GM12878 (cell line): ENCODE measurements around the gene SETBP1. TPM values are rescaled to one million over a fixed set of nuclear protein-coding genes. Genes with fewer than 3 reads are reported as not detected.

Experiments used
- ATAC-seq: fragments of 200-7000 bp; cut with Tn5 transposase; 3 replicates; pipeline ENCODE4 v1.9.1; 2020; ENCODE audit warnings: mild to moderate bottlenecking, moderate library complexity
- BruUV-seq: library from RNA; stranded (reverse); fragments of 400-500 nt; replicated peaks from 2 replicates; lab custom pipeline; 2021; lab: Mats Ljungman, UMichigan
- CTCF ChIA-PET: fragments of 300-600 bp; sonication (Branson Sonifier 250); formaldehyde crosslinking; extraction: SDS; loops from one replicate; lab custom pipeline; 2021; ENCODE audit warnings: inconsistent platforms; lab: Yijun Ruan, JAX
- POLR2A ChIA-PET: fragments of 350-600 bp; formaldehyde crosslinking; extraction: SDS; loops from one replicate; lab custom pipeline; 2021; ENCODE audit warnings: inconsistent platforms; lab: Charles Lee
- RAD21 ChIA-PET: fragments of 300-600 bp; sonication (Branson Sonifier 250); formaldehyde crosslinking; loops from one replicate; lab custom pipeline; 2023; ENCODE audit warnings: antibody characterized with exemption; ENCODE audit not compliant: unreplicated experiment; lab: Charles Lee
- SMC1A ChIA-PET: fragments of 300-600 bp; sonication (Branson Sonifier 250); formaldehyde crosslinking; loops from one replicate; lab custom pipeline; 2023; ENCODE audit not compliant: unreplicated experiment, uncharacterized antibody; lab: Charles Lee
- DNase-seq: peaks from one replicate; pipeline ENCODE4 v3.0.0-alpha.2; 2011; ENCODE audit warnings: low read depth, low spot score
- FAIRE-seq: peaks from 3 replicates; lab custom pipeline; 2011; peaks lifted over from hg19 to GRCh38; lab: Jason Lieb, UNC
- H2AFZ ChIP-seq: 2 replicates; pipeline ENCODE4 v1.6.0; 2011; ENCODE audit warnings: low read depth, low read length, control low read depth; ENCODE audit not compliant: control insufficient read depth
- H3K27ac ChIP-seq: 2 replicates; pipeline ENCODE4 v1.5.1; 2011; ENCODE audit warnings: control low read depth; ENCODE audit not compliant: control insufficient read depth, insufficient read depth
- H3K27me3 ChIP-seq, 2 experiments: replicated peaks in 1 of 2; 2 replicates each; pipeline versions ENCODE4 v1.6.0 to v1.6.1; 2011; ENCODE audit warnings: low read length in 1 of 2; ENCODE audit not compliant: control insufficient read depth in 2 of 2, insufficient read depth in 2 of 2
- H3K36me3 ChIP-seq, 2 experiments: 2 replicates each; pipeline ENCODE4 v1.5.1; 2011; ENCODE audit warnings: low read length in 1 of 2; ENCODE audit not compliant: control insufficient read depth in 2 of 2, insufficient read depth in 2 of 2
- H3K4me1 ChIP-seq: 2 replicates; pipeline ENCODE4 v1.6.1; 2011; ENCODE audit warnings: mild to moderate bottlenecking, low read length, moderate library complexity, mixed read lengths; ENCODE audit not compliant: control insufficient read depth, insufficient read depth
- H3K4me2 ChIP-seq: 2 replicates; pipeline ENCODE4 v1.6.0; 2011; ENCODE audit warnings: control low read depth; ENCODE audit not compliant: control insufficient read depth, insufficient read depth
- H3K4me3 ChIP-seq: fragments of 200-600 bp; sonication (generic); 2 replicates; pipeline ENCODE4 v1.5.1; 2016
- H3K79me2 ChIP-seq: 2 replicates; pipeline ENCODE4 v1.6.0; 2011; ENCODE audit warnings: low read length; ENCODE audit not compliant: control insufficient read depth, insufficient read depth
- H3K9ac ChIP-seq: 2 replicates; pipeline ENCODE4 v1.8.0; 2011; ENCODE audit warnings: low read length, control low read depth, mixed read lengths; ENCODE audit not compliant: control insufficient read depth, insufficient read depth
- H3K9me3 ChIP-seq: replicated peaks from 3 replicates; pipeline ENCODE4 v1.5.1; 2011; ENCODE audit warnings: mild to moderate bottlenecking, low read length; ENCODE audit not compliant: control insufficient read depth, insufficient read depth
- H4K20me1 ChIP-seq: 2 replicates; pipeline ENCODE4 v1.6.0; 2011; ENCODE audit not compliant: control insufficient read depth, insufficient read depth
- BCL11A ChIP-seq: IDR thresholded peaks from 2 replicates; pipeline ENCODE4 v1.6.1; 2011; ENCODE audit warnings: low read depth, low read length
- BCLAF1 ChIP-seq: fragments of 450-650 bp; IDR thresholded peaks from 2 replicates; pipeline ENCODE4 v1.6.1; 2017; ENCODE audit warnings: antibody characterized with exemption, mild to moderate bottlenecking, moderate library complexity
- CBX5 ChIP-seq: sonication (generic); IDR thresholded peaks from 2 replicates; pipeline ENCODE4 v1.6.1; 2016; ENCODE audit warnings: low read depth, moderate library complexity, mild to moderate bottlenecking, inconsistent platforms
- EP300 ChIP-seq, 2 experiments: fragments of 150-350 bp in 1 of 2; IDR thresholded peaks; 2 replicates each; pipeline ENCODE4 v1.6.1; 2011 to 2012; ENCODE audit warnings: low read depth in 2 of 2, low read length in 2 of 2, borderline replicate concordance in 1 of 2, improper control_type of control experiment in 1 of 2, inconsistent platforms in 1 of 2; ENCODE audit not compliant: control insufficient read depth in 1 of 2
- FOS ChIP-seq: IDR thresholded peaks from 3 replicates; pipeline ENCODE4 v1.6.1; 2011; ENCODE audit warnings: borderline replicate concordance; ENCODE audit not compliant: insufficient read length; ENCODE audit errors: extremely low read depth
- HDGF ChIP-seq: fragments of 450-650 bp; IDR thresholded peaks from 2 replicates; pipeline ENCODE4 v1.6.1; 2016; ENCODE audit warnings: antibody characterized with exemption
- NR2C2 ChIP-seq: IDR thresholded peaks from 2 replicates; pipeline ENCODE4 v1.6.1; 2011; ENCODE audit warnings: borderline replicate concordance, low read depth; ENCODE audit not compliant: control insufficient read depth, insufficient read length
- POU2F2 ChIP-seq: IDR thresholded peaks from 3 replicates; pipeline ENCODE4 v1.6.1; 2011; ENCODE audit warnings: low read depth, mild to moderate bottlenecking, low read length, borderline replicate concordance
- TCF7 ChIP-seq: IDR thresholded peaks from 2 replicates; pipeline ENCODE4 v1.6.1; 2014; ENCODE audit warnings: antibody characterized with exemption, borderline replicate concordance
- WRNIP1 ChIP-seq: IDR thresholded peaks from 2 replicates; pipeline ENCODE4 v1.6.1; 2011; ENCODE audit warnings: low read depth, low read length, improper control_type of control experiment, borderline replicate concordance
- WGBS: methylation state at CpG from one replicate; pipeline ENCODE4 v1.1.6; 2016; ENCODE audit warnings: low lambda C conversion rate; ENCODE audit not compliant: insufficient replicate concordance, insufficient coverage; ENCODE audit errors: missing lambda C conversion rate; 5-methylcytosine and 5-hydroxymethylcytosine counted together
- in situ Hi-C: fragments of 300-500 bp; cut with MboI; formaldehyde crosslinking; loops from 9 replicates; pipeline ENCODE4 v1.14.3; 2018; ENCODE audit warnings: mixed read lengths
- intact Hi-C: fragments of 100-400 bp; cut with micrococcal nuclease; formaldehyde crosslinking; loops from one replicate; pipeline ENCODE4 v1.14.2; 2022; ENCODE audit not compliant: unreplicated experiment
- polyA plus RNA-seq, 11 experiments: library from polyadenylated mRNA; depleted of rRNA in 4 of 11; unstranded in 6 of 11; stranded (reverse) in 5 of 11; fragments of >200 nt; fragmentation: Nextera tagmentation in 4 of 11; fragmentation: Illumina TruSeq in 1 of 11; extraction: Ambion mirVana in 4 of 11; extraction: Trizol in 1 of 11; gene quantifications; 1 replicate in 1 of 11; 2 replicates in 10 of 11; pipeline versions ENCODE4 v1.2.1 to v1.2.3, GENCODE V29; 2011 to 2016; ENCODE audit warnings: inconsistent platforms in 2 of 11, missing spikeins in 2 of 11, low read depth in 1 of 11
- total RNA-seq, 4 experiments: library from RNA; depleted of rRNA in 3 of 4; stranded (reverse); fragments of >200 nt in 3 of 4; fragmentation: Illumina TruSeq in 1 of 4; extraction: Trizol in 1 of 4; gene quantifications; 2 replicates each; pipeline versions ENCODE4 v1.2.1 to v1.2.3, GENCODE V29; 2013 to 2021
- TF ChIP-seq, protein P1 (sequence below): fragments of 450-650 bp; IDR thresholded peaks from 2 replicates; pipeline ENCODE4 v1.6.1; 2017; ENCODE audit warnings: low read depth, mild to moderate bottlenecking, moderate library complexity
- TF ChIP-seq, protein P2 (sequence below): fragments of 450-650 bp; IDR thresholded peaks from 2 replicates; pipeline ENCODE4 v1.6.1; 2014; ENCODE audit warnings: mild to moderate bottlenecking
- TF ChIP-seq, protein P3 (sequence below): IDR thresholded peaks from 2 replicates; pipeline ENCODE4 v1.6.1; 2011; ENCODE audit warnings: low read depth, low read length, improper control_type of control experiment, borderline replicate concordance

SETBP1 gene
- total and polyA plus RNA-seq, 10 of the 15 experiments (the other 5 are each of a cell fraction or from before 2014, with no cell fraction given) = 0.99 to 29.7 (median 8.3) TPM

DNA sequence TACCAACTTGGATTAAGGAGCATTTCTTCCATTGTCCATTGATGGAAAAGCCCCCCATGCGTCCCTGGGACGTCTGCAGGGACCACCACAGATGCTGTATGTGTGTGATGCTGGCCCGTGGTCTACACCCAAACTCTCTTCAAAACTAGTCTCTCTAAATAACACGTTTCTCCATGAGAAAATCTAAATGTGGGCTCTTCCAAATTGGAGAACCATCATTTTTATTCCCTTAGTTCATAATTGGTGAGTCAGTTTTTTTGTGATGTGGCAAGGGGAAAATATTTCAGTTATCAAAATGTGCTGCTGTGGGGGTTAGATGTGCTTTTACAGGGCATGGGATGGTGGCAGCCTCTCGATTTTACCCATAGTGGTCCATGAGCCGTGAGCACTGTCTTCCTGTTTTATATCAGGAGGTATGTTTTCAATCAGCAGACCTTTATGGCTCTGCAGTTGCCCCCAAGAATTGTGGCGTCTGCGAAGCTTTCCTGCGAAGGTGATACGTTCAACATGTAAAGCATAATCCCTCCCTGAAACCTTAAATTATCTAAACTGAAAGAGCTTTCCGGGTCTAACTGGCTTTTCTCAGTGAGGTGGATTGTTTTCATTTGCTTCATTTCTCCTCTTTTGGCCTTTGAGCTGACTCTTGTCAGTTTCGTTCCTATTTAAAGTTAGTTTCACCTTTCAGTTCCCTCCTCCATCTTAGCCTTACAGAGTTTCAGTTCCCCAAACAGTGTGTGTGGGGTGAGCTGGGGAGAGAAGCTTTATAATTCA, 78.4 kb downstream of the SETBP1 start (continued):
- TF ChIP-seq BCLAF1 = no peak

- in situ Hi-C loops (no loop called here), intact Hi-C loops (loop anchor here (1.0 to 2.0 kb wide), 5 partner anchors 35 to 346 kb away; no protein-coding TSS in a partner anchor)
- no peak overlapping the region for H3K4me3 ChIP-seq
- H3K9me3 ChIP-seq = no peaks in the 10 kb centered on the region; the same call in 2 of the 3 replicates
- RAD21 ChIA-PET = interaction anchor here (0.7 to 4.4 kb wide), 42 partner anchors 11 to 453 kb away, joined by 3 to 62 read pairs (median 4); partner anchors contain the start of gene SETBP1
- peaks cover 0 to 2% of the 10 kb centered on the region in 2 experiments; a peak in 1 of 4 replicates for H3K36me3 ChIP-seq
- POLR2A ChIA-PET = interaction anchor here (0.8 to 3.2 kb wide), 14 partner anchors 10 to 153 kb away, joined by 3 to 14 read pairs (median 6); partner anchors contain the start of gene SETBP1
- no peaks in the 10 kb centered on the region for H4K20me1 ChIP-seq
- DNase-seq = peak; percentile 48
- WGBS = 0% methylated on average over 1 of the region's 1 CpG
- H2AFZ ChIP-seq = peak overlapping the region; percentile 78
- H3K79me2 ChIP-seq = no peaks in the 10 kb centered on the region
- peak; percentile 72 for ATAC-seq
- no TSS peak for BruUV-seq
- peaks cover 35% of the 10 kb centered on the region for H3K4me1 ChIP-seq
- FAIRE-seq = peak; percentile 35
- SMC1A ChIA-PET = interaction anchor here (0.7 to 3.7 kb wide), 53 partner anchors 9 to 453 kb away, joined by 3 to 111 read pairs (median 5); partner anchors contain the start of gene SETBP1
- peak overlapping the region; percentile 98 for H3K27ac ChIP-seq
- CTCF ChIA-PET = interaction anchor here (0.6 to 2.0 kb wide), 22 partner anchors 9 to 453 kb away, joined by 3 to 22 read pairs (median 4); no protein-coding TSS in a partner anchor
- H3K4me2 ChIP-seq = peak overlapping the region; percentile 46
- H3K27me3 ChIP-seq = no peaks in the 10 kb centered on the region
- peak overlapping the region; percentile 79 for H3K9ac ChIP-seq
- TF ChIP-seq HDGF (0 out of 2 replicates have a peak, but pooled peaks have one; percentile 9), BCL11A (no peak), EP300 (IDR thresholded peaks at IDR 0.05; ENCODE audit: borderline replicate concordance in 1 of 2, control insufficient read depth in 1 of 2, low read depth in 2 of 2, low read length in 2 of 2) (no peak; a peak in 1 of 4 replicates), TCF7 (no peak), WRNIP1 (no peak), CBX5 (0 out of 2 replicates have a peak, but pooled peaks have one; percentile 17), FOS (no peak), NR2C2 (no peak), POU2F2 (no peak)
- TF ChIP-seq, protein P1, sequence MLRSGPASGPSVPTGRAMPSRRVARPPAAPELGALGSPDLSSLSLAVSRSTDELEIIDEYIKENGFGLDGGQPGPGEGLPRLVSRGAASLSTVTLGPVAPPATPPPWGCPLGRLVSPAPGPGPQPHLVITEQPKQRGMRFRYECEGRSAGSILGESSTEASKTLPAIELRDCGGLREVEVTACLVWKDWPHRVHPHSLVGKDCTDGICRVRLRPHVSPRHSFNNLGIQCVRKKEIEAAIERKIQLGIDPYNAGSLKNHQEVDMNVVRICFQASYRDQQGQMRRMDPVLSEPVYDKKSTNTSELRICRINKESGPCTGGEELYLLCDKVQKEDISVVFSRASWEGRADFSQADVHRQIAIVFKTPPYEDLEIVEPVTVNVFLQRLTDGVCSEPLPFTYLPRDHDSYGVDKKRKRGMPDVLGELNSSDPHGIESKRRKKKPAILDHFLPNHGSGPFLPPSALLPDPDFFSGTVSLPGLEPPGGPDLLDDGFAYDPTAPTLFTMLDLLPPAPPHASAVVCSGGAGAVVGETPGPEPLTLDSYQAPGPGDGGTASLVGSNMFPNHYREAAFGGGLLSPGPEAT = no peak
- TF ChIP-seq, protein P2, sequence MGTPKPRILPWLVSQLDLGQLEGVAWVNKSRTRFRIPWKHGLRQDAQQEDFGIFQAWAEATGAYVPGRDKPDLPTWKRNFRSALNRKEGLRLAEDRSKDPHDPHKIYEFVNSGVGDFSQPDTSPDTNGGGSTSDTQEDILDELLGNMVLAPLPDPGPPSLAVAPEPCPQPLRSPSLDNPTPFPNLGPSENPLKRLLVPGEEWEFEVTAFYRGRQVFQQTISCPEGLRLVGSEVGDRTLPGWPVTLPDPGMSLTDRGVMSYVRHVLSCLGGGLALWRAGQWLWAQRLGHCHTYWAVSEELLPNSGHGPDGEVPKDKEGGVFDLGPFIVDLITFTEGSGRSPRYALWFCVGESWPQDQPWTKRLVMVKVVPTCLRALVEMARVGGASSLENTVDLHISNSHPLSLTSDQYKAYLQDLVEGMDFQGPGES = no peak
- TF ChIP-seq, protein P3, sequence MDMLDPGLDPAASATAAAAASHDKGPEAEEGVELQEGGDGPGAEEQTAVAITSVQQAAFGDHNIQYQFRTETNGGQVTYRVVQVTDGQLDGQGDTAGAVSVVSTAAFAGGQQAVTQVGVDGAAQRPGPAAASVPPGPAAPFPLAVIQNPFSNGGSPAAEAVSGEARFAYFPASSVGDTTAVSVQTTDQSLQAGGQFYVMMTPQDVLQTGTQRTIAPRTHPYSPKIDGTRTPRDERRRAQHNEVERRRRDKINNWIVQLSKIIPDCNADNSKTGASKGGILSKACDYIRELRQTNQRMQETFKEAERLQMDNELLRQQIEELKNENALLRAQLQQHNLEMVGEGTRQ = no peak
Measured at GRCh38 chr18:44759925-44760342, 79.2 kb downstream of the SETBP1 start.
